Measurements from ENCODE around the gene APOO.
"Not testable (repeated sequence)": the region's sequence is repeated elsewhere in the genome, so short reads cannot be mapped to it uniquely, and the experiment has no call there.

APOO gene

GRCh38 chrX:23902419-23902818 is 5.3 kb downstream of the APOO start:
- no peak for DNase-seq (ENCODE audit: low read depth)

GRCh38 chrX:23901805-23902204 is 5.9 kb downstream of the APOO start:
- no peak for DNase-seq (ENCODE audit: low read depth)

- DNase-seq (ENCODE audit: low read depth): no peak
Observed at GRCh38 chrX:23901060-23901459, 6.7 kb downstream of the APOO start.

GRCh38 chrX:23900220-23900797 is 7.4 kb downstream of the APOO start:
- DNase-seq (ENCODE audit: low read depth): no peak

GRCh38 chrX:23898412-23898959 is 9.3 kb downstream of the APOO start:
- DNase-seq (ENCODE audit: low read depth): no peak

GRCh38 chrX:23896981-23897380 is 10.8 kb downstream of the APOO start:
- DNase-seq (ENCODE audit: low read depth): no peak

- DNase-seq (ENCODE audit: low read depth): not testable (repeated sequence)
Observed at GRCh38 chrX:23896539-23896938, 11.2 kb downstream of the APOO start.

- not testable (repeated sequence) for DNase-seq (ENCODE audit: low read depth)
Observed at GRCh38 chrX:23894993-23895392, 12.7 kb downstream of the APOO start.

GRCh38 chrX:23890933-23891332 is 16.8 kb downstream of the APOO start:
- DNase-seq (ENCODE audit: low read depth): no peak

GRCh38 chrX:23888887-23889501 is 18.7 kb downstream of the APOO start:
- no peak for DNase-seq (ENCODE audit: low read depth)

GRCh38 chrX:23887918-23888317 is 19.8 kb downstream of the APOO start:
- no peak for DNase-seq (ENCODE audit: low read depth)

GRCh38 chrX:23887451-23887850 is 20.3 kb downstream of the APOO start:
- DNase-seq (ENCODE audit: low read depth): no peak

- DNase-seq (ENCODE audit: low read depth): no peak
Observed at GRCh38 chrX:23885803-23886202, 21.9 kb downstream of the APOO start.

GRCh38 chrX:23884427-23885024 is 23.2 kb downstream of the APOO start:
- DNase-seq (ENCODE audit: low read depth): no peak

GRCh38 chrX:23883737-23884354 is 23.9 kb downstream of the APOO start:
- no peak for DNase-seq (ENCODE audit: low read depth)

- no peak for DNase-seq (ENCODE audit: low read depth)
Observed at GRCh38 chrX:23879380-23880090, 28.2 kb downstream of the APOO start.

- DNase-seq (ENCODE audit: low read depth): no peak
Observed at GRCh38 chrX:23871905-23872546, 35.7 kb downstream of the APOO start.

- no peak for DNase-seq (ENCODE audit: low read depth)
Observed at GRCh38 chrX:23870041-23870440, 37.7 kb downstream of the APOO start.

GRCh38 chrX:23864742-23865326 is 42.9 kb downstream of the APOO start:
- DNase-seq (ENCODE audit: low read depth): no peak

GRCh38 chrX:23861952-23862351 is 45.8 kb downstream of the APOO start:
- DNase-seq (ENCODE audit: low read depth): not testable (repeated sequence)

- DNase-seq (ENCODE audit: low read depth): no peak
Observed at GRCh38 chrX:23861215-23861896, 46.4 kb downstream of the APOO start.

Measured in stimulated activated CD8-positive, alpha-beta memory T cell treated with anti-CD3 and anti-CD28 coated beads, Interleukin-12 subunit alpha, Interleukin-12 subunit beta, amount 100 ng/mL, for 4 hours (primary cell).